Activated naive CD4-positive, alpha-beta T cell treated with anti-CD3 and anti-CD28 coated beads, Interleukin-2, amount 10 ng/mL, durations not matched to agents 7 days and 5 days (primary cell): ENCODE results near the gene NIBAN1.

ENCODE experiments used
- CTCF ChIA-PET: fragments of 350-600 bp; sonication (Branson Sonifier 250); formaldehyde crosslinking; loops from one replicate; lab custom pipeline; 2021; ENCODE audit warnings: antibody characterized with exemption; lab: Charles Lee
- DNase-seq: peaks from one replicate; pipeline ENCODE4 v3.0.0-alpha.2; 2020
- H3K27ac Mint-ChIP-seq: one replicate; pipeline ENCODE4 v1.8.0; 2021; ENCODE audit warnings: mild to moderate bottlenecking, moderate library complexity, mixed read lengths
- H3K27me3 Mint-ChIP-seq: one replicate; pipeline ENCODE4 v1.8.0; 2021; ENCODE audit warnings: mild to moderate bottlenecking, mixed read lengths
- H3K36me3 Mint-ChIP-seq: one replicate; pipeline ENCODE4 v1.8.0; 2021; ENCODE audit warnings: mixed read lengths
- H3K4me1 Mint-ChIP-seq: one replicate; pipeline ENCODE4 v1.8.0; 2021; ENCODE audit warnings: mixed read lengths
- H3K4me3 Mint-ChIP-seq: one replicate; pipeline ENCODE4 v1.8.0; 2021; ENCODE audit warnings: mild to moderate bottlenecking, moderate library complexity, mixed read lengths
- H3K9me3 Mint-ChIP-seq: one replicate; pipeline ENCODE4 v1.8.0; 2021; ENCODE audit warnings: mixed read lengths

Gene NIBAN1

DNA sequence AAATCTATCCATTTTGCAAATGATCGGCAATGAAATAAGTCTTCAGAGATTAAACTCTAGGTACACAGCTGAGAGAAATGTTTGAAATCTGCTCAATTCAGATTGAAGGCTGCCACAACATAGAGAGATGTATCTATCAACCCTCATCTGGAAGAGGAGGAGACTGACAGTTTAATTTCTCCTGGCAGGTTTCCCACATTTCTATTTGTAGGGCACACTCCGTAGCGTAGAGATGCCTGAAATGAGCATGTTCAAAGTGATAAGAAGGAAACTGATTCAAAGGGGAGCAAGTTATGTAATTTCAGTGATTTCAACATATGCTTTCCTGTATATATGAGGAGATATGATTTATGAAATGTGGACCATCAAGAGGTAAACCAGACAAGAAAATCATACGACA is 44.1 kb downstream of the NIBAN1 start:
- Mint-ChIP-seq H3K4me1 (no peaks in the 10 kb centered on the region), H3K9me3 (peaks cover 3% of the 10 kb centered on the region), H3K36me3 (peaks cover 6% of the 10 kb centered on the region), H3K27me3 (no peaks in the 10 kb centered on the region), H3K4me3 (no peak overlapping the region), H3K27ac (no peak overlapping the region)
- CTCF ChIA-PET, result no interaction called here
- DNase-seq, result no peak

DNA sequence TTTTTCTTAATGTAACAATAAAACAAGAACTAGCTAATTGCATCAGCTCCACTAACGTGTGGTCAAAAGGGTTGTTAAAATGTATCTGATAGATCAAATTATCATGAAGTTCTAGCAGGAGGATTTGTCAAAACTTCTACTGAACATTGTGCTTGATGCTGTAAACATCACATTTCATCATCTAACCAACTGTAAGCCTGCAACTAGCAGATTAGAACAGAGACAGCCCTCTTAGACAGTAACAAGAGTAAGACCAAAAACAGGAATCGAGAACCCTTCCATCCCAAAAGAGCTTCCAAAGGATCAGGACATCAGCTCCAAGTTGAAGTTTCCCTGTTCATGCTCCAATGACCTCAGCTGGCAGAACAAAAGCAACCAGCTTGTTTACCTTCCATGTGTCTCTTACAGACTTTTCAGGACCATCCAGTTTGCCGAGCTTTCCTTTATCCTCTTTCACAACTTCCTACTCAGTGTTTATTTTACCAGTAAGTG is 44.6 kb downstream of the NIBAN1 start:
- no peaks in the 10 kb centered on the region for H3K4me1 Mint-ChIP-seq
- no peak overlapping the region for H3K4me3 Mint-ChIP-seq
- peaks cover 3% of the 10 kb centered on the region for H3K9me3 Mint-ChIP-seq
- CTCF ChIA-PET, result no interaction called here
- no peak overlapping the region for H3K27ac Mint-ChIP-seq
- DNase-seq, result no peak
- H3K36me3 Mint-ChIP-seq, result peaks cover 6% of the 10 kb centered on the region
- no peaks in the 10 kb centered on the region for H3K27me3 Mint-ChIP-seq

DNA sequence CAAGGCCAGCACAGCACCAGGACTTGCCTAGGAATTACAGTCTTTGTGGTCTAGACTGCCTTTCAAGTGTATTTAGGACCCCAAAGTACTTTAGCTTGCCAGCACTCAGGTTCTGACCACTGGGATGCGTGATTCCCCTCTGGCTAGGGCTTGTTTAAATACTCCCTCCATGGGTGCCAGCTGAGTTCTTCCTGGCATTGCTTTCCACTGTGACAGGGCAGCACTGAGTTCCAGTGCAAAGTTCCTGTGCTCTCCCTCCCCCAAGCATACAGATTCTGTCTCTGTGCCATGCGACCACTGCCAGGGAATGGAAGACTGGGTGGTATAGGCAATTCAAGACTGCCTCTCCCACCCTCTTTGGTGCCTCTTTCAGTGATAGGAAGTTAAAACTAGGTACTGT is 45.9 kb downstream of the NIBAN1 start:
- H3K4me3 Mint-ChIP-seq, result no peak overlapping the region
- H3K36me3 Mint-ChIP-seq, result peaks cover 4% of the 10 kb centered on the region
- no peak for DNase-seq
- no peaks in the 10 kb centered on the region for H3K4me1 Mint-ChIP-seq
- peaks cover 3% of the 10 kb centered on the region for H3K9me3 Mint-ChIP-seq
- no peaks in the 10 kb centered on the region for H3K27me3 Mint-ChIP-seq
- H3K27ac Mint-ChIP-seq, result no peak overlapping the region
- CTCF ChIA-PET, result no interaction called here
